GM12875 (cell line): ENCODE data around the gene TSC1.

Experiments used
- H3K4me3 ChIP-seq: one replicate; pipeline ENCODE4 v1.5.1; 2011; ENCODE audit warnings: low read depth, low read length, control low read depth
- TF ChIP-seq, protein P1 (sequence below): IDR thresholded peaks from 2 replicates; pipeline ENCODE4 v1.5.1; 2011; ENCODE audit warnings: low read depth, mild to moderate bottlenecking, control low read depth, inconsistent platforms, low read length, moderate library complexity, borderline replicate concordance; ENCODE audit not compliant: insufficient read depth

Gene TSC1

DNA sequence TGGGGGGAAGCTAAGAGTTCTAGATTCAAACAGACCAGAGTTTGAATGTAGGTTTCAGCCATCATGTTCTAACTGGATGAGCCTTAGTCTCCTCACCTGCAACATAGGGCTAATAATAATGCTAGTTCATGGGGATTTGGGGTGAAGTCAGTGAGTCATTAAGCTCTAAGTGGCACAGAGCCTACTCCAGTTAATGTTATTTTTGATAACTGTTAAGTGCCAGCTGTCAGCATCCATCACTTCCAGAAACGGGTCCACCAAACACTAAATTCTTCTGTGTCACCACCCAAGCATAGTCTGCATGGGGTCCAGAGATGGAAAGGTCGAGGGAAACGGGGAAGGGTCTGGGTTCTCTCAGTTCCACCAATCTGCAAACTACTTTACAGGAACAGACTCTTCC lies 1.8 kb upstream of the TSC1 start:
- TF ChIP-seq, protein P1, sequence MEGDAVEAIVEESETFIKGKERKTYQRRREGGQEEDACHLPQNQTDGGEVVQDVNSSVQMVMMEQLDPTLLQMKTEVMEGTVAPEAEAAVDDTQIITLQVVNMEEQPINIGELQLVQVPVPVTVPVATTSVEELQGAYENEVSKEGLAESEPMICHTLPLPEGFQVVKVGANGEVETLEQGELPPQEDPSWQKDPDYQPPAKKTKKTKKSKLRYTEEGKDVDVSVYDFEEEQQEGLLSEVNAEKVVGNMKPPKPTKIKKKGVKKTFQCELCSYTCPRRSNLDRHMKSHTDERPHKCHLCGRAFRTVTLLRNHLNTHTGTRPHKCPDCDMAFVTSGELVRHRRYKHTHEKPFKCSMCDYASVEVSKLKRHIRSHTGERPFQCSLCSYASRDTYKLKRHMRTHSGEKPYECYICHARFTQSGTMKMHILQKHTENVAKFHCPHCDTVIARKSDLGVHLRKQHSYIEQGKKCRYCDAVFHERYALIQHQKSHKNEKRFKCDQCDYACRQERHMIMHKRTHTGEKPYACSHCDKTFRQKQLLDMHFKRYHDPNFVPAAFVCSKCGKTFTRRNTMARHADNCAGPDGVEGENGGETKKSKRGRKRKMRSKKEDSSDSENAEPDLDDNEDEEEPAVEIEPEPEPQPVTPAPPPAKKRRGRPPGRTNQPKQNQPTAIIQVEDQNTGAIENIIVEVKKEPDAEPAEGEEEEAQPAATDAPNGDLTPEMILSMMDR = no peak
- no peak overlapping the region for H3K4me3 ChIP-seq

DNA sequence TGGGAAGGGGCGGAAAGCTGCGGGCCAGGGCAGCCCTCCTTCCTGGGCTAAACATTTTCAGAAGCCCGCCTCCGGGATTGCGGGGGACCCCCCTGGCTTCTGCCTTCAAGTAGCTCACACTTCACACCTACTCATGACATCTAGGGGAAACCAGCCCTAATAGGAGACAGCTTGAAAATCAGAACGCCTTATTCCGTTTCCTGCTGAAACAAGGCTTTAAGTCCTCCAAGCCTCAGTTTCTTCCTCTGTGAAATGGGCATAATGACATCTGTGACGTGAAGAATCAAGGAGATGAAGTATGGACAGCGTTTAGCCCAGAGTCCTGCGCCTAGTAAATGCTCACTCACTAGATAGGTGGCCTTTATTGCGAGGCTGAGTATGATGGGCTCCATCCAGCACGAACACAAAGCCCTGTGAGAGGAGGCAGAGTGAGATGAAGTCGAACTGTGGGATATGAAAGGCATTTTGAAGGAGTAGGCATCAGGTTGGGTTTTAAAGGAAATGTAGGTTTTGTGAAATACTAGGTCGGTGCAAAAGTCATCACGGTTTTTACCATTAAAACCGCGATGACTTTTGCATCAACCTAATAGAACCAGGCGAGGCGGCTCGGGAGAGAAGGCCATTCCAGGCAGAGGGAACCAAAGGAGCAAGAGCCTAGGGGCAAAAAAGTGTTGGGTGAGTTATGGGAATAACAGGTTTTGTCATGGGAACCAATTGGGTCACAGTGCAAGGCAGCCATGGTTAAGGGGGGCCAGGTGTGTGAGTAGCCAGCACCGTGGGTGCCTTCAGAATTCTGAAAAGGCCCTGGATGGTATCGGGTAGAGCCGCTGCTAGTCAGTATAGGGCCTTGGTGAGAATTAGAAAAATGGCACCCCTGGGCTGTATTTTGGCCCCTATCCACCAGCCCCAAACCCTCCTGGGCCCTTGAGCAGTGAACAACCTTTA lies 1.0 kb upstream of the TSC1 start:
- peak overlapping the region; percentile 96 for H3K4me3 ChIP-seq
- TF ChIP-seq, protein P1 = no peak

- H3K4me3 ChIP-seq = peak overlapping the region; percentile 96
- TF ChIP-seq, protein P1 = no peak
Measured at GRCh38 chr9:132943651-132944293, 644 bp downstream of the TSC1 start.

- no peak overlapping the region for H3K4me3 ChIP-seq
- TF ChIP-seq, protein P1 = no peak
Measured at GRCh38 chr9:132942541-132943182, 1.8 kb downstream of the TSC1 start.

DNA sequence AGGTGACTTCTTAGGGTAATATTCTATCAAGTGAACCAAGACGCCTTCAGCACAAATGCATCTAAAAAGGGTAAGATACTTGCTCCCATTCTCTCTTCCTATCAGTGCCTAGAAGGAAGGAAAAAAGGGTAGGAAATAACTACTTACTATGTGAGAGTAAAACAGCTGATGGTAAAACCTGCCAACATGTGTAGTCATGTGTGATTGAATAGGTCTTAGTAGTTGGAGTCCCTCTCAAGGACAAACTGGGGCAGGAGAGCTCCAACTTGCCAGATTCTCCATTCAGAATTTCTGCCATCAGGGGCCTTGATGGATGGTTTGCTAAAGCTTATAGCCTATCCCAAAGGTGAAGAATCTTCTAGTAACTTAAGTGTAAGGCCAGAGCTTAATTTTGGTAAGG lies 5.2 kb downstream of the TSC1 start:
- no peak overlapping the region for H3K4me3 ChIP-seq
- TF ChIP-seq, protein P1 = no peak

- TF ChIP-seq, protein P1 = no peak
- no peak overlapping the region for H3K4me3 ChIP-seq
Measured at GRCh38 chr9:132937463-132937901, 6.9 kb downstream of the TSC1 start.
